ENCODE results near the gene ZNF785. TPM values are rescaled to one million over a fixed set of nuclear protein-coding genes. Genes with fewer than 3 reads are reported as not detected.

Gene ZNF785
- polyA plus RNA-seq, 3 donors = 0.67 to 9.0 (median 1.1) TPM

DNA sequence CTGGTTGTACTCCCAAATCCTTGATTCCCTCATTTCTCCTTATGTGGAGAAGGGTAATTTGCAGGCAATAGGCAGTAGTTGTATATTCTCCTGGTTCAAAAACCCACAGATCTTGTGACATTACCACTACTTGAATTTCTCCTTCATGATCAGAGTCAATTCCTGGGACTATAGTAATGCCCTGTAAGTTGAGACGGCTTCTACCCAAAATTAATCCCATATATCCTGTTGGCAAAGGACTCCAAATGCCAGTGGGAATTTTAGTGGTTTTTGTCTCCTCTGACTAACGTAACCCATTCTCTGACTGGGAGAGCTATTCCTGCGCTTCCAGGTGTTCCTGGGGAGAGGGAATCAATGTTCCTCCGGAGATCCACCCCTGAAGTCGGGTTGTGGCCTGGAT lies 36.3 kb upstream of the ZNF785 start:
- Mint-ChIP-seq H3K9me3 (peaks cover 0 to 10% (median 4%) of the 10 kb centered on the region in 7 donors), H3K36me3 (no peaks in the 10 kb centered on the region), H3K4me3 (no peak overlapping the region), H3K27me3 (ENCODE audit: low read depth in 3 of 3) (peaks cover 0 to 4% (median 0%) of the 10 kb centered on the region in 3 donors), H3K27ac (no peak overlapping the region), H3K4me1 (peaks cover 2% of the 10 kb centered on the region)
- Histone ChIP-seq H2AFZ (ENCODE audit: insufficient read depth, low read depth, low read length, poor library complexity, severe bottlenecking) (no peak overlapping the region), H4K20me1 (ENCODE audit: insufficient read depth, low read length) (no peaks in the 10 kb centered on the region), H3K4me1 (ENCODE audit: control insufficient read depth in 1 of 2, insufficient read depth in 2 of 2, low read length in 2 of 2) (no peaks in the 10 kb centered on the region), H3K27ac (ENCODE audit: low read depth in 1 of 2, low read length in 2 of 2) (no peak overlapping the region), H3K79me2 (ENCODE audit: insufficient read depth, low read length) (no peaks in the 10 kb centered on the region), H3K4me2 (replicated peaks; ENCODE audit: extremely low read depth, low read length, poor library complexity, severe bottlenecking) (no peak overlapping the region), H3K4me3 (replicated peaks in 1 of 3; ENCODE audit: low read depth in 2 of 3, low read length in 3 of 3) (no peak overlapping the region), H3K36me3 (replicated peaks in 1 of 2; ENCODE audit: control insufficient read depth in 1 of 2, insufficient read depth in 2 of 2, low read length in 2 of 2) (no peaks in the 10 kb centered on the region), H3K9ac (ENCODE audit: insufficient read depth, low read length, poor library complexity, severe bottlenecking) (no peak overlapping the region), H3K9me3 (replicated peaks in 1 of 2; ENCODE audit: control insufficient read depth in 1 of 2, insufficient read depth in 1 of 2, low read length in 2 of 2) (peaks cover 0 to 6% of the 10 kb centered on the region in 2 donors), H3K27me3 (ENCODE audit: control insufficient read depth in 2 of 2, insufficient read depth in 2 of 2, low read length in 2 of 2) (no peaks in the 10 kb centered on the region)
- intact Hi-C loops (cut with micrococcal nuclease) = no loop called here
- TF ChIP-seq, protein P1, sequence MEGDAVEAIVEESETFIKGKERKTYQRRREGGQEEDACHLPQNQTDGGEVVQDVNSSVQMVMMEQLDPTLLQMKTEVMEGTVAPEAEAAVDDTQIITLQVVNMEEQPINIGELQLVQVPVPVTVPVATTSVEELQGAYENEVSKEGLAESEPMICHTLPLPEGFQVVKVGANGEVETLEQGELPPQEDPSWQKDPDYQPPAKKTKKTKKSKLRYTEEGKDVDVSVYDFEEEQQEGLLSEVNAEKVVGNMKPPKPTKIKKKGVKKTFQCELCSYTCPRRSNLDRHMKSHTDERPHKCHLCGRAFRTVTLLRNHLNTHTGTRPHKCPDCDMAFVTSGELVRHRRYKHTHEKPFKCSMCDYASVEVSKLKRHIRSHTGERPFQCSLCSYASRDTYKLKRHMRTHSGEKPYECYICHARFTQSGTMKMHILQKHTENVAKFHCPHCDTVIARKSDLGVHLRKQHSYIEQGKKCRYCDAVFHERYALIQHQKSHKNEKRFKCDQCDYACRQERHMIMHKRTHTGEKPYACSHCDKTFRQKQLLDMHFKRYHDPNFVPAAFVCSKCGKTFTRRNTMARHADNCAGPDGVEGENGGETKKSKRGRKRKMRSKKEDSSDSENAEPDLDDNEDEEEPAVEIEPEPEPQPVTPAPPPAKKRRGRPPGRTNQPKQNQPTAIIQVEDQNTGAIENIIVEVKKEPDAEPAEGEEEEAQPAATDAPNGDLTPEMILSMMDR (IDR thresholded peaks at IDR 0.05) = no peak
- no peak for DNase-seq
- WGBS (ENCODE audit: insufficient coverage) = 96% methylated on average over 4 of the region's 5 CpGs

DNA sequence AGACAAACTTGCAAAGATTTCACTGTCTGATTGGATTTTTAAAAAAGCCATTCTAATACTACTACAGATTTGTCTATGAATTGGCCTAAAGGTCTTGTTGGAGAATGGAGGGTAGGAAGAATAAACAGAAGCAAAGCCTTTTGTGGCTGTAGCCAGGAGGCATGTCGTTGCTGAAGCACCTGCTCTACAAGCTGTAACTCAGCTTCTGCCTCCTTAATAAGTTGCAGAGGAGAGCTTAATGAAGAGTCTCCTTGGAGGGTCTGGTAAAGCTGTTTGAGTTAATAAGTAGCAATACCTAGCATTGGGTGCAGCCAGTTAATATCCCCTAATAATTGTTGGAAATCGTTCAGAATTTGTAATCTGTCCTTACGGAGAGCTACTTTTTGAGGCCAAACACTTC lies 34.7 kb upstream of the ZNF785 start:
- Histone ChIP-seq H2AFZ (ENCODE audit: insufficient read depth, low read depth, low read length, poor library complexity, severe bottlenecking) (no peak overlapping the region), H3K9me3 (replicated peaks in 1 of 2; ENCODE audit: control insufficient read depth in 1 of 2, insufficient read depth in 1 of 2, low read length in 2 of 2) (peaks cover 0 to 6% of the 10 kb centered on the region in 2 donors), H4K20me1 (ENCODE audit: insufficient read depth, low read length) (no peaks in the 10 kb centered on the region), H3K4me3 (replicated peaks in 1 of 3; ENCODE audit: low read depth in 2 of 3, low read length in 3 of 3) (no peak overlapping the region), H3K9ac (ENCODE audit: insufficient read depth, low read length, poor library complexity, severe bottlenecking) (no peak overlapping the region), H3K4me2 (replicated peaks; ENCODE audit: extremely low read depth, low read length, poor library complexity, severe bottlenecking) (no peak overlapping the region), H3K4me1 (ENCODE audit: control insufficient read depth in 1 of 2, insufficient read depth in 2 of 2, low read length in 2 of 2) (peaks cover 0 to 2% of the 10 kb centered on the region in 2 donors), H3K27me3 (ENCODE audit: control insufficient read depth in 2 of 2, insufficient read depth in 2 of 2, low read length in 2 of 2) (no peaks in the 10 kb centered on the region), H3K79me2 (ENCODE audit: insufficient read depth, low read length) (no peaks in the 10 kb centered on the region), H3K27ac (ENCODE audit: low read depth in 1 of 2, low read length in 2 of 2) (no peak overlapping the region), H3K36me3 (replicated peaks in 1 of 2; ENCODE audit: control insufficient read depth in 1 of 2, insufficient read depth in 2 of 2, low read length in 2 of 2) (no peaks in the 10 kb centered on the region)
- H3K9me3 Mint-ChIP-seq = peaks cover 0 to 10% (median 4%) of the 10 kb centered on the region in 7 donors
- H3K27me3 Mint-ChIP-seq (ENCODE audit: low read depth in 3 of 3) = peaks cover 0 to 4% (median 0%) of the 10 kb centered on the region in 3 donors
- TF ChIP-seq, protein P1 (IDR thresholded peaks at IDR 0.05) = no peak
- DNase-seq = no peak
- 100% methylated on average over 1 of the region's 3 CpGs for WGBS (ENCODE audit: insufficient coverage)
- no peak overlapping the region for H3K27ac Mint-ChIP-seq
- H3K4me1 Mint-ChIP-seq = peaks cover 5% of the 10 kb centered on the region
- no peaks in the 10 kb centered on the region for H3K36me3 Mint-ChIP-seq
- intact Hi-C loops (cut with micrococcal nuclease) = no loop called here
- H3K4me3 Mint-ChIP-seq = no peak overlapping the region

Data from CD14-positive monocyte (primary cell).